GM12864 (cell line): ENCODE measurements around the gene PPP2R5C.

ENCODE experiments used
- DNase-seq: peaks from one replicate; pipeline ENCODE4 v3.0.0-alpha.2; 2011; ENCODE audit warnings: low read depth
- H3K4me3 ChIP-seq: 2 replicates; pipeline ENCODE4 v1.5.1; 2011; ENCODE audit warnings: mild to moderate bottlenecking, low read depth, low read length, control low read depth
- TF ChIP-seq, protein P1 (sequence below): IDR thresholded peaks from 2 replicates; pipeline ENCODE4 v1.5.1; 2011; ENCODE audit warnings: low read depth, mild to moderate bottlenecking, moderate library complexity, low read length, control low read depth, inconsistent platforms; ENCODE audit errors: missing control alignments

The PPP2R5C gene

DNA sequence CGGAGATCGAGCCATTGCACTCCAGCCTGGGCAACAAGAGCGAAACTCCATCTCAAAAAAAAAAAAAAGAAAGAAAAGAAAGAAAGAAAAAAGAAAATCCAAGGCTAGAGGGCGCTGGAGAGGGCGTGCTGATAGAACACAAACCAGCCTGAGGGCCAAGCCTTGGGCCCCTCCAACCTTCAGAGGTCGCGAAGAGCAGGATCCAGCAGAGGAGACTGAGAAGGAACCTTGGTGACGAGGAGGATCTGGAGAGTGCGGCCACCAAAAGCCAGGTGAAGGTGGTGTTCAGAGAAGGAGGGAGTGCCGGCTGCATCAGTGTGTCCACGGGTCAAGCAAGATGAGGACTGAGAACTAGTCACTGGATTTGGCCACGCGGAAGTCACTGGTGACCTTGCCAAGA lies 198.7 kb downstream of the PPP2R5C start:
- TF ChIP-seq, protein P1, sequence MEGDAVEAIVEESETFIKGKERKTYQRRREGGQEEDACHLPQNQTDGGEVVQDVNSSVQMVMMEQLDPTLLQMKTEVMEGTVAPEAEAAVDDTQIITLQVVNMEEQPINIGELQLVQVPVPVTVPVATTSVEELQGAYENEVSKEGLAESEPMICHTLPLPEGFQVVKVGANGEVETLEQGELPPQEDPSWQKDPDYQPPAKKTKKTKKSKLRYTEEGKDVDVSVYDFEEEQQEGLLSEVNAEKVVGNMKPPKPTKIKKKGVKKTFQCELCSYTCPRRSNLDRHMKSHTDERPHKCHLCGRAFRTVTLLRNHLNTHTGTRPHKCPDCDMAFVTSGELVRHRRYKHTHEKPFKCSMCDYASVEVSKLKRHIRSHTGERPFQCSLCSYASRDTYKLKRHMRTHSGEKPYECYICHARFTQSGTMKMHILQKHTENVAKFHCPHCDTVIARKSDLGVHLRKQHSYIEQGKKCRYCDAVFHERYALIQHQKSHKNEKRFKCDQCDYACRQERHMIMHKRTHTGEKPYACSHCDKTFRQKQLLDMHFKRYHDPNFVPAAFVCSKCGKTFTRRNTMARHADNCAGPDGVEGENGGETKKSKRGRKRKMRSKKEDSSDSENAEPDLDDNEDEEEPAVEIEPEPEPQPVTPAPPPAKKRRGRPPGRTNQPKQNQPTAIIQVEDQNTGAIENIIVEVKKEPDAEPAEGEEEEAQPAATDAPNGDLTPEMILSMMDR = peak; percentile 47
- no peak overlapping the region for H3K4me3 ChIP-seq
- DNase-seq = no peak

DNA sequence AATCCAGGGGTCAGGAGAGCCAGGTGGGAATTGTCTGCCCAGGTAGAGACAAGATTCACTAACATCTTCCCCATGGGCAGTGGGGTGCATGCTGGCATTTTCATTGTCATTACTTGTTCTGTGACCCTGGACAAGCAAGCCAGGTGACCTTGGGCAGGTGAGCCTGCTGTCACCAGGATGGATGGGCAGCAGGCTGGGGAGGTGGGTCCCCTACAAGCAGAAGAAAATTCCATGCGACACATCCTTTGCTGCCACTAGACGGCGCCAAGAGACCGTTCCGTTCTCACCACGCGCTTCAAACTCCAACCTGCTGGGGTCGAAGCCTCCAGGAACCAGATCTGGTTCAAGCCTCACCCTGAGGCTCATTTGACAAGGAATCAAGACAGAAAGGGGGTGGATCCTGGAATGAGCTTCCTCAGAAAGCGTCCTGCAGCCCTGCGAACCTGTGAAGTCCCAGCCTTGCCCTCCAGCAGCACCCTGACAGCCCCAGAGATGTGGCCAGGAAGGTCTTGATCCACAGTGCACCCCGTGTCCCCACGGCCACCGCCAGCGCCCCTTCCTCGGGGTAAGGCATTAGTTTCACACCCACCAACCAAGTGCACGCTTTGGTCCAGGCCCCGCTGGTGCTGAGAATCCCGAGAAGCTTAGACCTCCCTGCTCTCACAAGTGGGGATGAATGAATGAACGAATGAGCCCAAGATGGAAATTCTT lies 199.7 kb downstream of the PPP2R5C start:
- DNase-seq = peak; percentile 35
- H3K4me3 ChIP-seq = no peak overlapping the region
- TF ChIP-seq, protein P1 = peak; percentile 100

DNA sequence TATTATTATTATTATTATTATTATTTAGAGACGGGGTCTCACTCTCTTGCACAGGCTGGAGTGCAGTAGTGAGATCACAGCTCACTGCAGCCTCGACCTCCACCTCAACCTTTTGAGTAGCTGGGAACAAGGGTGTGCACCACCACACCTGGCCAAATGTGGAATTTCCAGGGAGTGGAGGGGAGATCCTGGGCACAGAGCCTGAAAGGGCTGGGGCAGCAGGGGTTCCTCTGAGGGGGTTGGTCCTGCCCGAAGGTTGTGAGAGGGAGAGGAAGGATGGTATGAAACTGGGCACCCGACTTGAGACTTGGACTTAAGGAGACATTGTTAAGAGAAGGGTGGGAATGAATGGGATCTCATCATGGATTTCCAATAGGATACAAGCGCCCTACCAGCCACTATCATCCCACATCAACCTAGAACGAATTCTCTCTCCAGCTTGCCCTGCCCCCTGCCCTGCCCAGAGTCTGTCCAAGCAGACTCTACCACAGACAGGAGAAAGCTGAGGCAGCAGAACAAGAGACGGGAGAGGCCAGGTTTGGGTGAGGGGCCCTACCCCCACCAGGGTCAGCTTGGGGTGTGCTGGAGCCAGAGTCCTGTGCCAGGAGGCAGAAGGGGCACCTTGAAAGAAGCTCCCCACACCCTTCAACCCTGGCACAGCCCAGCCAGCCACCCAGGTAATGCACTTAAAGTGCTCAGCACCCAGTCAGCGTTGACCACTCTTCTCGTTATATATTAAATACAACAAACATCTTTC lies 200.4 kb downstream of the PPP2R5C start:
- no peak for DNase-seq
- TF ChIP-seq, protein P1 = no peak
- H3K4me3 ChIP-seq = no peak overlapping the region

DNA sequence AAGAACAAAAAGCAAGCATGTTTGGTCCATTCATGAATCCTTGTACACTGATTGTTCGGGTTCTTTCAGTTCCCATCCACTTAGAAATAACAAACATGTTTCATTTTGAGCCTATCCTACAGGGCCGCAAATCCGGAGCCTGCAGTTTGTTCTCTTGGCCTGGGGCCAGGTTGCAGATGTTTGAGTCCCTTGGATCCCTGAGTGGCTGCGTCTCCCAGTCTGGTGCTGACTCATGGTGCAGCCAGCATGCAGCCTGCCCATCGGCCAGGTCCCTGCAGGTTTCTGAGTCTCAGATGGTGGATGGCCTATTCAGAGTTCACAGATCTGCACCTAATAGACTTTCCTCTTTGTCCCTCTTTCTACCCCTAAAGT lies 201.0 kb downstream of the PPP2R5C start:
- no peak overlapping the region for H3K4me3 ChIP-seq
- no peak for DNase-seq
- TF ChIP-seq, protein P1 = no peak

DNA sequence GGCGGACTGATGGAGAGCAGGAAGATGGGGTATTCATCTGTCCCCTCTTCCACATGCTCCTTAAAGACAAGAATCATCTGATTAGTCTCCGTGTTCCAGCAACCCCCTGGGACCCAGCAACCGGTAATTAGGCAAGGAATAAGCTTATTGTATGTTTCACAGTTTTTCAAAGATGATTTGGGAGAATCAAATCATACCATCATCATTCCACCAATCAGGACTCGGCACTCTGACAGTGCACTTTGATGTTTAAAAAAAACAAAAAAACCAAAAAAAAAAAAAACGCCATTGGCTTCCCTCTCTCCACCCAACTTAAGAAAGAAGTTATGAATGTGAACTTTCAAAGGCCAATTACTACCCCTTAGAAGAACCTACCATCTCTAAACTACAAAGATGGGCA lies 201.5 kb downstream of the PPP2R5C start:
- H3K4me3 ChIP-seq = no peak overlapping the region
- DNase-seq = no peak
- TF ChIP-seq, protein P1 = no peak

DNA sequence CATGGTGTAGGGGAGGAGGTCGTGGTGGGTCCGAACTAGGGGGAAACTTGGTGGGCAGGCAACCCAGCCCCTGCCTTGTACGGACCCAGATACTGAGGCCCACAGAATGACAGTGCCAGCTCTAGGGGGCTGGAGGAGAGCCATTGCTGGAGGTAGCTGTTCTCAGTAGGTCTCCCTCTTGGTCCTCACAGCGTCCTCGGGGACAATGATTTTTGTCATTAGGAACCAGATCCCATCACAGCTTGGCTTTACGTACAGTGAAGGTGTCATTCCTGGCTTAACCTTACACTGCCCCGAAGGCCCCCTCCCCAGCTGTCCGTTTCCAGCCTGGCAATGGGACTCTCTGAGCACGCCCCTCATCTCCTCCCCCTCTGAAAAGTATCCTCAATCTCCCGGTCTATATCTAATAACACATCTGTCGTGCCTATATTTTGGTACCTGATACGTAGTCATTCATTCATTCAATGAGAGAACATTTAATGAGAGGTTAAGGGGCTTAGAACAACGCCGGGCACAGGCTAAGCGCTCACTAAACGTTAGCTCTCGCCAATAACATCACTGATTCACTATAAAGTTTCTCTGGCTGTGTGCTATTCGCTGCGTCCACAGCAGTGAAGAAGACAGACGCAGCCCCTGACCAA lies 202.3 kb downstream of the PPP2R5C start:
- TF ChIP-seq, protein P1 = no peak
- no peak overlapping the region for H3K4me3 ChIP-seq
- DNase-seq = no peak
